ENCODE measurements around the gene RP9.

RP9 gene

DNA sequence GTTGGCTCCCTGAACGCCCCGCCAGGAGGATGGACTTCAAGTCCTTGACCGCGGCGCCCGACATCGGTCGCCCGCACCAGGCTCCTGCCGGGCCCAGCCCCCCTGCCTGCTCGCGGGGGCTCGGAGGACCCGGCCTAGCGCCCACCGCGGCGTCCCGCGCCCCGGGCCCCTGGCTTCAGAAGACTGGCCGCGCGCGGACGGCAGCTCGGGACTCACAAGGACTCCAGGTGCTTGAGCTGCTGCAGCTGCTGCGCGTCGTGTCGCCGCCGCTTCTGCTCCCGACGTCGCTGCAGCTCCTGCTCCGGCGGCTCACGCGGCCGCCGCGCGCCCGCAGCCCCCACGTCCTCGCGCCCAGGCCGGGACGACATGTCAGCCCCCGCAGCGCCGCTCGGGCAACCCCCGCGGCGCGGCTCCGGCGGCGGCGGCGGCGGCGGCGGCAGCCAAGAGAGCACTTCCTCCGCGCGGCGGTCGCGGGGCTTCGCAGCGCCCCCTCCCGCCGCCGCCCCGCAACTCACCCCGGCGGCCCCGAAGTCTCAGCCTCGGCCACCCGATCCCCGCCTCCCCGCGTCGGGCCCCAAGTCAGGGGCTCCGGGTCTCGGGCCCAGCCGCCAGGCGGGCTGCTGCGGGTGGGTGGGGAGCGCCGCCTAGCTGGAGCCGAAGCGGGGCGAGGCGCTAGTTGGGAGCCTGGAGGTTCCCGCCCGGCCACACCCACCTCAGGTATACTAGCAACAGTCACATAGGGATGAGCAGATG lies at the start of gene RP9:
TSS of gene RP9 (minus strand) at position 400 of the 753 bp plus-strand sequence. CDS start at position 368, 32 bp downstream.
- peak; percentile 77 for DNase-seq (ENCODE audit: low spot score)

- no peak for DNase-seq (ENCODE audit: low spot score)
Measured at GRCh38 chr7:33157781-33158180, 48.6 kb upstream of the RP9 start.

- no peak for DNase-seq (ENCODE audit: low spot score)
Measured at GRCh38 chr7:33157311-33157710, 48.1 kb upstream of the RP9 start.

- no peak for DNase-seq (ENCODE audit: low spot score)
Measured at GRCh38 chr7:33156441-33156840, 47.2 kb upstream of the RP9 start.

DNA sequence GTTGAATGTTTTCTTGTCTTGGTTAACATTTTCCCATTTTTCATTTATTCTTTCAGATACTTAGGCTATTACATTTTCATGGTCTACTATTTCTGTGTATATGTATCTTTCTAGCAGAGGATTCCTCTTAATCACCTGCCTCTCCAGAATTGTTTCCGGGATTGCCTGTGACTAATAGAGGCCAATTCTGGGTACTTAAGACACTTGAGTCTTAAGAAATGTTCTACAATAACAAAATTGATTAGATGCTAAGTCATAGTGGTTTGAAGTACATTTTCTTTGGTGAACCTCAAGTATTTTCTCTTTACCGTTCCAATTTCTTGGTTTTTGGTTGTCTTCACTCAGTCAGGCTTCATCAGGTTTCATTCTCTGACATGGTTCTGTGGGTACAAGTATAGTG lies 46.6 kb upstream of the RP9 start:
- DNase-seq (ENCODE audit: low spot score): no peak

DNA sequence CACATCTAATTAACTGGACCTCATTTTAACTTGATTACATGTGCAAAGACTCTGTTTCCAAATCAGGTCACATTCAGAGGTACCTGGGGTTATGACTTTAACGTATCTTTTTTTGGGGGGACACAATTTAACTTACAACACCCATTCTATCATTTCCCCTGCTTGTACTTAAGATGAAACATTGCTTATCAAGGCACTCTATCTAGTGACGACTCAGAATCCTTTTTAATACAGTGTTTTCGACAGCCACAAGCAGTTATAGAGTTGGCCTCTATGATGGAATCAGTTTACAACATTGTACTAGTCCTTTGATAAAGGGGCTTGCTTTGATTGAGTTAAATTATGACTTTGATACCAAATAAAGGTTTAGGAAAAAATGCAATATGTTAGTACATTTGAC lies 42.9 kb upstream of the RP9 start:
- DNase-seq (ENCODE audit: low spot score): no peak

GRCh38 chr7:33145156-33145555 lies 36.0 kb upstream of the RP9 start:
- no peak for DNase-seq (ENCODE audit: low spot score)

GRCh38 chr7:33143996-33144718 lies 35.0 kb upstream of the RP9 start:
- DNase-seq (ENCODE audit: low spot score): no peak

- no peak for DNase-seq (ENCODE audit: low spot score)
Measured at GRCh38 chr7:33142585-33142984, 33.4 kb upstream of the RP9 start.

DNA sequence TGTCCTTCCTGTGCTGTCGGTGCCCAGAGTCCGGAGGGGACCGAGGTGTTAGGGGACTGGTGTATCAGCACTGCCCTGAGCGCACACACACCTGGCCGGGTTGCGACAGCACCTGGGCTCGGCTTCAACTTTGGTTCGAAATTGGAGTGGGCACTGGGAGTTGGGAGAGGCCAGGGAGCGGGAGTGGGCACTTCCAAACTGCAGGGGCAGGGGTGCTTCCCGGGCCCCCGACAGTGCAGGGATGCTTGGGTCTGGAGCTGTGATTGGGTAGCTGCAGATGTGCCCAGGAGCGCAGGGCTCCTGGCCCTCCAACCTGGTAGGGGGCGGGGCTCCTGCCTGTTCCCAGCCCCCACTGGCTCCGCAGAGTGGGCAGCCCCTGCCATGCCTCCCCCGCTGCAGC lies 27.9 kb upstream of the RP9 start:
- DNase-seq (ENCODE audit: low spot score): no peak

DNA sequence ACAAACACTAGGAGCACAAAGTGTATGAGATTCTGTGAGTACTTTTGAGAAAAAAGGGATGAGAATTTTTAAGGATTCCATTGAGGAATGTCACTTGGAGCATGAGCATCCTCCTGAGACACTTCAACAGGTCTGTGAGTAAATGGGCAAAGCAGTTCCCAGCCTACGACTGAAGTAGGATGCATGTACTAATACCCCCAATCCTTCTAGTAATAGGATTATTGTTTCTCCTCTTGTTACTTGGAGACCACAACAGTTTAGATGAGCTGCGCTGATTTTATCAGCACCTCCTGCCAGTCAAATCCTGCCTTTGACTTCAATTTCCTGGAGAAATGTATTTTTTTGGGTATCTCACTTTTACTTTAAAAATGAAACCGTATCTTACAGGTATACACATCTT lies 21.0 kb upstream of the RP9 start:
- peak; percentile 31 for DNase-seq (ENCODE audit: low spot score)

- no peak for DNase-seq (ENCODE audit: low spot score)
Measured at GRCh38 chr7:33129806-33130153, 20.6 kb upstream of the RP9 start.

DNA sequence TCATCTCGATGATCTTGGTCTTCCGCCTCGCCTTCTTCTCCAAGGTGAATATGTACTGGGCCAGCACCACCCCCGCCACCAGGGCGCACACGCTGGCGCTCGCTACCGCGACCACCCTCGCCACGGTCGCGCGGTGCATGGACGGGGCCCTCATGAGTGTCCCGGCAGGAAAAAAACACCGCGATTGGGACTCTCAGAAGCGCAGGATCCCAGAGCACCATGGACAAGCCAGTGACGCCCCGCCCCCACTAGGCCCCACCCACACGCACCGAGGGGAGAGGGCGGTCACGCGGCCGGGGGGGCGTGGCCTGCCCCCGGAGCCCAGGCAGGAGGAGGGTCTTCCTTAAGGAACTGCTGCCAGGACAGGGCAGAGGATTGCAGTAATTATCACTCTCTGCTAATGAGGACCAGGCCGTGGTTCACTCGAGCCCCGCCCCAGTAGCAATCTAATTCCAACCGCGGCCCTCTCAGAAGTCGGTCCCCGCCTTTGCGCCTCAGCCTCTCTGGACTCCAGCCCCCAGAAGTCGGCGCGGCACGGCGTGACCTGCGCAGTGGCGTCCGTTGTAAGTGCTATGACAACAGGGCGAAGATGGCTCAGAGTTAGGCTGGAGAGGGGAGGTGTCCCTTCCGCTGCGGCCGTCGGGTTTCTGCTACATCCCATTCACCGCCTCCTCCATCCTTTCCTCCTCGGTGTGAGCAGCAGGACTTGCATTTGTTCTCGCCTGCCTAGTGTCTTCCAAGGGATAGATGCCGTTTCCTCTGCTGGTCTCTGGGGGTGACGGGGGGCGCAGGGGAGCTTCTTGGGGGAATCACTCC lies 20.0 kb upstream of the RP9 start, which contains the start of gene BBS9:
TSS of gene BBS9 (plus strand) at position 575 of the 816 bp plus-strand sequence. CDS start 16,689 bp downstream, outside the sequence.
- DNase-seq (ENCODE audit: low spot score): peak; percentile 97

- DNase-seq (ENCODE audit: low spot score): no peak
Measured at GRCh38 chr7:33128631-33128989, 19.4 kb upstream of the RP9 start.

DNA sequence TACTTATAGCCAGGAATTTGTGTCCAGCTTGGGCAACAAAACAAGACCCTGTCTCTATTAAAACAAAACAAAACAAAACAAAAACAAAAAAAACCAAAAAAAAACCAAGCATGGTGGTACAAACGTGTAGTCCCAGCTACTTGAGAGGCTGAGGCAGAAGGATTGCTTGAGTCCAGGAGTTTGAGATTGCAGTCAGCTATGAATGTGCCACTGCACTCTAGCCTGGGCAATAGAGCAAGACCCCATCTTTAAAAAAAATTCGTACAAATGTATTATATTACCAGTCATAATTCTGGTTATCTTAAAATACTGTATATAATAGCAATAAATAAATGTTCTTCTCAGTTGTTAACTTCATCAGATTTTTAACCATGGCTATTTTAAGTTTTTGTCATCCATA lies 17.9 kb upstream of the RP9 start:
- no peak for DNase-seq (ENCODE audit: low spot score)

DNA sequence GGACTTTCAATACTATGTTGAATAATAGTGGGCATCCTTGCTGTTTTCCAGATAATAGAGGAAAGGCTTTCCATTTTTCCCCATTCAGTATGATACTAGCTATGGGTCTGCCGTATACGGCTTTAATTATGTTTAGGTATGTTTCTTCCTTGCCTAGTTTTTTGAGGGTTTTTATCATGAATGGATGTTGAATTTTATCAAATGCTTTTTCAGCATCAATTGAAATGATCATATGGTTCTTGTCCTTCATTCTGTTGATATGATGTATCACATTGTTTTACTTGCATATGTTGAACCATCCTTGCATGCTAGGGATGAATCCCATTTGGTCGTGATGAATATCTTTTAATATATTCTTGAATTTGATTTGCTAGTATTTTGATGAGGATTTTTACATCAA lies 9.2 kb upstream of the RP9 start:
- no peak for DNase-seq (ENCODE audit: low spot score)

GRCh38 chr7:33114976-33115375 lies 5.8 kb upstream of the RP9 start:
- no peak for DNase-seq (ENCODE audit: low spot score)

- DNase-seq (ENCODE audit: low spot score): no peak
Measured at GRCh38 chr7:33111614-33112013, 2.4 kb upstream of the RP9 start.

- DNase-seq (ENCODE audit: low spot score): no peak
Measured at GRCh38 chr7:33109758-33110238, 594 bp upstream of the RP9 start.

DNA sequence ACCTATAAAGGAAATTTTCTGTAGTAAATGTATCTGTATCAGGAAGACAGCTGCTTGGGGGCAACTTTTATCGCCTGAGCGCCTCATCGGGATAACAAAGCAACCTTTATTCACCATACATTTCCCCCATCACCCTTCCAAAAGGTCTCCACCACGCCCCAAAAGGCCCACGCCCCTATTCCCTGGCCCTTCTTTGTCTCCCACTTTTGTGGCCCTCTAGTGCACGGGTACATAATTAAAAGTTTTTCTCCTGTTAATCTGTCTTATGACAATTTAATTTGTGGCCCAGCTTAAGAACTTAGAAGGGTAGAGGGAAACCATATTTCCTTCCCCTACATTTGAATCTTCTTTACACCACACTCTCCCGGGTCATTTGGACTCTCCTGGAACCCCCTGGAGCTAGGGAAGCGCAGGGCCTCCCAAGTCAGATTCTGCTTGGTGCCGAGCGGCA lies 625 bp downstream of the RP9 start:
- DNase-seq (ENCODE audit: low spot score): no peak

- peak; percentile 35 for DNase-seq (ENCODE audit: low spot score)
Measured at GRCh38 chr7:33107136-33108066, 1.8 kb downstream of the RP9 start.
